DOHH2 (cell line): ENCODE measurements around the gene TUB.

Source experiments
- H3F3A ChIP-seq: fragments of 200-600 bp; sonication (generic), shearing (Covaris generic); 2 replicates; pipeline ENCODE4 v1.6.0; 2016; ENCODE audit warnings: antibody characterized with exemption, mild to moderate bottlenecking; ENCODE audit not compliant: control insufficient read depth, insufficient read depth
- H3K27ac ChIP-seq: fragments of 200-600 bp; sonication (generic); 2 replicates; pipeline ENCODE4 v1.5.1; 2014; ENCODE audit warnings: low read depth, mild to moderate bottlenecking, low read length, moderate library complexity
- H3K27me3 ChIP-seq: fragments of 200-600 bp; sonication (generic); 2 replicates; pipeline ENCODE4 v1.6.1; 2014; ENCODE audit warnings: mild to moderate bottlenecking, low read length, mixed read lengths; ENCODE audit not compliant: control insufficient read depth
- H3K36me3 ChIP-seq: fragments of 200-600 bp; sonication (generic); 2 replicates; pipeline ENCODE4 v1.6.1; 2014; ENCODE audit warnings: mild to moderate bottlenecking, low read length, moderate library complexity, mixed read lengths; ENCODE audit not compliant: control insufficient read depth
- H3K4me1 ChIP-seq: fragments of 200-600 bp; sonication (generic); 2 replicates; pipeline ENCODE4 v1.6.1; 2014; ENCODE audit warnings: mild to moderate bottlenecking, low read length, mixed read lengths; ENCODE audit not compliant: control insufficient read depth
- H3K4me2 ChIP-seq: fragments of 200-600 bp; sonication (generic); 2 replicates; pipeline ENCODE4 v1.6.0; 2014; ENCODE audit warnings: mild to moderate bottlenecking, low read length, moderate library complexity
- H3K4me3 ChIP-seq: fragments of 200-600 bp; sonication (generic); 2 replicates; pipeline ENCODE4 v1.5.1; 2014; ENCODE audit warnings: mild to moderate bottlenecking, low read length, mixed read lengths
- H3K79me2 ChIP-seq: fragments of 200-600 bp; sonication (generic); 2 replicates; pipeline ENCODE4 v1.6.1; 2014; ENCODE audit warnings: mild to moderate bottlenecking, low read length, mixed read lengths; ENCODE audit not compliant: control insufficient read depth
- H3K9me2 ChIP-seq: fragments of 200-600 bp; sonication (generic); replicated peaks from 2 replicates; pipeline ENCODE4 v1.6.1; 2014; ENCODE audit warnings: mild to moderate bottlenecking, low read length, mixed read lengths; ENCODE audit not compliant: control insufficient read depth
- H3K9me3 ChIP-seq: fragments of 200-600 bp; sonication (generic); 2 replicates; pipeline ENCODE4 v1.6.1; 2014; ENCODE audit warnings: antibody characterized with exemption, low read length, mixed read lengths; ENCODE audit not compliant: control insufficient read depth, insufficient read depth
- H4K20me1 ChIP-seq: fragments of 200-600 bp; sonication (generic); 2 replicates; pipeline ENCODE4 v1.6.0; 2014; ENCODE audit warnings: low read depth, mild to moderate bottlenecking, antibody characterized with exemption, low read length, moderate library complexity; ENCODE audit not compliant: control insufficient read depth, insufficient read depth
- CTCF ChIP-seq: fragments of 200-600 bp; sonication (generic); IDR thresholded peaks from one replicate; pipeline ENCODE4 v1.5.1; 2014; ENCODE audit warnings: antibody characterized with exemption, mild to moderate bottlenecking, low read depth, low read length; ENCODE audit not compliant: poor library complexity, severe bottlenecking
- EZH2phosphoT487 ChIP-seq: fragments of 200-600 bp; sonication (generic); IDR thresholded peaks from 2 replicates; pipeline ENCODE4 v1.6.1; 2017; ENCODE audit warnings: borderline replicate concordance, mild to moderate bottlenecking, antibody characterized with exemption, low read length, moderate library complexity, mixed read lengths

Gene TUB

GRCh38 chr11:8095371-8095770 lies 14.4 kb downstream of the TUB start:
- Histone ChIP-seq H3K4me2 (no peak overlapping the region), H3F3A (no peaks in the 10 kb centered on the region), H4K20me1 (no peaks in the 10 kb centered on the region), H3K4me1 (peaks cover 5% of the 10 kb centered on the region), H3K36me3 (no peaks in the 10 kb centered on the region), H3K9me2 (no peaks in the 10 kb centered on the region), H3K27ac (no peak overlapping the region), H3K27me3 (0 out of 2 replicates have a peak, but pooled peaks cover 3% of the 10 kb centered on the region), H3K9me3 (no peaks in the 10 kb centered on the region), H3K4me3 (no peak overlapping the region), H3K79me2 (no peaks in the 10 kb centered on the region)
- TF ChIP-seq EZH2phosphoT487 (no peak), CTCF (no peak)

GRCh38 chr11:8095806-8096522 lies 15.0 kb downstream of the TUB start:
- Histone ChIP-seq H3K4me3 (no peak overlapping the region), H3K4me2 (no peak overlapping the region), H4K20me1 (no peaks in the 10 kb centered on the region), H3K79me2 (no peaks in the 10 kb centered on the region), H3K9me2 (no peaks in the 10 kb centered on the region), H3K36me3 (no peaks in the 10 kb centered on the region), H3K9me3 (no peaks in the 10 kb centered on the region), H3K27me3 (0 out of 2 replicates have a peak, but pooled peaks cover 3% of the 10 kb centered on the region), H3K4me1 (peaks cover 5% of the 10 kb centered on the region), H3K27ac (no peak overlapping the region), H3F3A (no peaks in the 10 kb centered on the region)
- TF ChIP-seq EZH2phosphoT487: no peak

- peaks cover 5% of the 10 kb centered on the region for H3K4me1 ChIP-seq
- H3K27me3 ChIP-seq: 0 out of 2 replicates have a peak, but pooled peaks cover 3% of the 10 kb centered on the region
- H4K20me1 ChIP-seq: no peaks in the 10 kb centered on the region
- no peaks in the 10 kb centered on the region for H3K9me2 ChIP-seq
- TF ChIP-seq EZH2phosphoT487: no peak
- TF ChIP-seq CTCF: no peak
- H3K79me2 ChIP-seq: no peaks in the 10 kb centered on the region
- no peak overlapping the region for H3K4me3 ChIP-seq
- no peaks in the 10 kb centered on the region for H3F3A ChIP-seq
- H3K36me3 ChIP-seq: no peaks in the 10 kb centered on the region
- no peaks in the 10 kb centered on the region for H3K9me3 ChIP-seq
- H3K4me2 ChIP-seq: no peak overlapping the region
- H3K27ac ChIP-seq: no peak overlapping the region
Measured at GRCh38 chr11:8096575-8096974, 15.6 kb downstream of the TUB start.

GRCh38 chr11:8097062-8097461 lies 16.1 kb downstream of the TUB start:
- Histone ChIP-seq H3K4me3 (no peak overlapping the region), H3K9me2 (no peaks in the 10 kb centered on the region), H3K27ac (no peak overlapping the region), H3K4me2 (no peak overlapping the region), H3K79me2 (no peaks in the 10 kb centered on the region), H3K36me3 (no peaks in the 10 kb centered on the region), H3K4me1 (peaks cover 5% of the 10 kb centered on the region), H4K20me1 (no peaks in the 10 kb centered on the region), H3K27me3 (0 out of 2 replicates have a peak, but pooled peaks cover 3% of the 10 kb centered on the region), H3F3A (no peaks in the 10 kb centered on the region), H3K9me3 (no peaks in the 10 kb centered on the region)
- TF ChIP-seq CTCF: no peak
- TF ChIP-seq EZH2phosphoT487: no peak
